K562 treated with DMSO at 1 percent for 4 hours (cell line): ENCODE results near the gene FUCA1. TPM values are rescaled to one million over a fixed set of nuclear protein-coding genes. Genes with fewer than 3 reads are reported as not detected.

Source experiments
- total RNA-seq: library from RNA; unstranded; fragments of 300-600 nt; gene quantifications from 2 replicates; pipeline ENCODE4 v1.2.3, GENCODE V29; 2022; ENCODE audit not compliant: insufficient read depth

The FUCA1 gene
- 21.0 and 21.8 TPM in 2 replicates for total RNA-seq

GRCh38 chr1:23867895-23868556 is at the start of gene FUCA1:
TSS of gene FUCA1 (minus strand) at chr1:23868290. CDS start at chr1:23868286, 4 bp downstream.

DNA sequence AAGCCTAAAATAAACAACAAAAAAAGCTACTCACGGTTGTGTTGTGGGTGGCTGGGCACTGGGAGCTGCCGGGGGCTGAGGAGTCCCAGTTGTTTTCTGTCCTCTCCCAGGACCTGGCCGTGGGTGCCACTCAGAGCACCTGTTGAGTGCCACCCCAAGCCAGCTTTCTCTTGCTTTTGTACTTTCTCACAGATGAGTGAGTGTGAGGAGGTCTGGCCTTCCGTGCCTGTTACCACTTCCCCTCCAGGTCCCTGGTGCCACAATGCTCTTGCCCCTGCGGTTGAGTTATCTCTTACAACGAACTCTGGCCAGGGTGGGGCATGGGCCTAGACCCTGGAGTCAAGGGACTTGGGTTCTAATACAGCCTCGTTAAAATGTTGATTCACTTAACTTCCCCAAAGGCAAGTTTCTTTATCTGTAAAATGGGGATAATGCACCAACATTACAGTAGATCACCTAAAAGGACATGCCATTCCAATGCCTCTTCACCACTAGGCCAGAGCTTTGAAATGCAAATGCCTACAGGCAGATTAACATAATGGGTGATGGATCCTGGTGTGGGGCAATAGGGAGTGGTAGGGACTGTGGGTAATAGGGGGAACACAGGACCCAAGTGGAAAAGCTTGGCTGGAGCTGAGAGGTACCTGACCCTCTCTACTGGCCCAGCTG is 45.3 kb upstream of the FUCA1 start, which contains the start of gene CNR2:
TSS of gene CNR2 (minus strand) at position 151 of the 669 bp plus-strand sequence. CDS start 37,745 bp downstream, outside the sequence.

DNA sequence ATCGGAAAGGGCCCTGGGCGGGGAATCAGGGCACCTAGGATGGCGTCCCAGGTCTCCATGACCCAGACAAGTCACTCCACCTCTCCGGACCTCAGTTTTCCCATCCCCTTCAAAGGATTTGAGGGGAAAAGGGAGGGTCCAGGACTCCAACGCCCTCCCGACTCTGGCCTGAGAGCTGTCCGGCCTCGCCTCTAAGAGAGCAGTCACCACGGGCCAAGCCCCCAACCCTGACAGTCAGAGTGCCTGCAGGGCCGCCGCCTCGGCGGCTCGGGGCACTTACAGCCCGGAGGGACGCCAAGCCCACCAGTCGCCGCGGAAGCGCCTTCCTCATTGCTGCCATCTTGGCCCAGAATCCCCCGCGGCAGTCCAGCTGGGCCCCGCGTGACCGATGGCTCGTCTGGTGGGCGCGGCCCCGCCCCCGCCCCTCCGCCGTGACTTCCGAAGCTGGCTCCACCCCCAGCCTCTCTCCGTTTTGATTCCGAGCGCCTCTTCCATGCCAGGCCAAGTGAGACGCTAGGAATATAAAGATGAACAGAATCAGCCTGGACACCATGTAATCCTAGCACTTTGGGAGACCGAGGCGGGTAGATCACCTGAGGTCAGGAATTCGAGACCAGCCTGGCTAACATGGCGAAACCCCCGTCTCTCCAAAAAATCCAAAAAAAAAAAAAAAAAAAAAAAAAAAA is 42.9 kb downstream of the FUCA1 start, which contains the start of gene HMGCL:
TSS of gene HMGCL (minus strand) at position 354 of the 686 bp plus-strand sequence. CDS start at position 340, 14 bp downstream.

GRCh38 chr1:23800400-23801337 is 67.4 kb downstream of the FUCA1 start, which contains the start of gene GALE:
TSS of gene GALE (minus strand) at chr1:23800754. CDS start at chr1:23799007, 1,747 bp downstream.

Other genes starting within 250 kb of the FUCA1 start
- 4,131 and 4,270 TPM in 2 replicates for gene RPL11, start 176.5 kb downstream of the FUCA1 start, total RNA-seq
- 14.8 and 16.6 TPM in 2 replicates for gene ELOA, start 124.8 kb downstream of the FUCA1 start, total RNA-seq
- gene PITHD1, start 89.9 kb downstream of the FUCA1 start, total RNA-seq, result 140 and 154 TPM in 2 replicates
- gene LYPLA2, start 77.1 kb downstream of the FUCA1 start, total RNA-seq, result 74.1 and 82.3 TPM in 2 replicates
- gene GALE, start 67.5 kb downstream of the FUCA1 start, total RNA-seq, result 87.8 and 94.9 TPM in 2 replicates
- gene HMGCL, start 42.9 kb downstream of the FUCA1 start, total RNA-seq, result 34.6 and 40.8 TPM in 2 replicates
- not detected in 2 replicates for gene CNR2, start 45.1 kb upstream of the FUCA1 start, total RNA-seq
- gene PNRC2, start 91.5 kb upstream of the FUCA1 start, total RNA-seq, result 95.7 and 120 TPM in 2 replicates
- 65.2 and 91.6 TPM in 2 replicates for gene SRSF10, start 112.0 kb upstream of the FUCA1 start, total RNA-seq
- not detected in 2 replicates for gene MYOM3, start 243.8 kb upstream of the FUCA1 start, total RNA-seq